Body of pancreas (tissue), 4 donors: ENCODE results near the gene RAD51B. TPM values are rescaled to one million over a fixed set of nuclear protein-coding genes. Genes with fewer than 3 reads are reported as not detected.

Source experiments
- ATAC-seq: fragments of 150-250 bp; one replicate; pipeline ENCODE4 v1.9.1; 2016
- DNase-seq, 4 donors: peaks; one replicate each; pipeline ENCODE4 v3.0.0-alpha.2; 2019
- H3K27ac ChIP-seq, 4 donors: fragments of 200-600 bp; sonication (generic); 1 replicate in 3 of 4; 2 replicates in 1 of 4; pipeline versions ENCODE4 v1.5.1 to v1.6.1; 2016 to 2019; ENCODE audit warnings: mild to moderate bottlenecking in 1 of 4, mixed read lengths in 1 of 4, moderate library complexity in 1 of 4
- H3K27me3 ChIP-seq, 2 donors: fragments of 200-600 bp; sonication (generic); one replicate each; pipeline ENCODE4 v1.6.0; 2016; ENCODE audit warnings: mild to moderate bottlenecking in 1 of 2
- H3K36me3 ChIP-seq, 2 donors: fragments of 200-600 bp; sonication (generic); replicated peaks in 1 of 2; 2 replicates each; pipeline ENCODE4 v1.5.1; 2016; ENCODE audit warnings: low read depth in 2 of 2; ENCODE audit not compliant: insufficient read depth in 1 of 2
- H3K4me1 ChIP-seq: fragments of 200-600 bp; sonication (generic); one replicate; pipeline ENCODE4 v1.6.0; 2016
- H3K4me3 ChIP-seq, 2 donors: fragments of 200-600 bp; sonication (generic); 1 replicate in 1 of 2; 2 replicates in 1 of 2; pipeline ENCODE4 v1.5.1; 2016 to 2019
- H3K9me3 ChIP-seq, 3 donors: fragments of 200-600 bp; sonication (generic); 1 replicate in 2 of 3; 2 replicates in 1 of 3; pipeline ENCODE4 v1.5.1; 2016
- POLR2A ChIP-seq, 3 donors: fragments of 450-650 bp; IDR thresholded peaks; one replicate each; pipeline ENCODE4 v1.6.1; 2016; ENCODE audit warnings: antibody characterized with exemption in 3 of 3, mild to moderate bottlenecking in 2 of 3
- WGBS, 2 donors: methylation state at CpG; one replicate each; pipeline ENCODE4 v1.1.5; 2017; 5-methylcytosine and 5-hydroxymethylcytosine counted together
- intact Hi-C: fragments of 100-400 bp; cut with DNase I; formaldehyde crosslinking; loops from one replicate; pipeline ENCODE4 v1.15.1; 2023
- total RNA-seq, 2 donors: library from RNA; depleted of rRNA; stranded (reverse); fragments of >200 nt; gene quantifications; one replicate each; pipeline ENCODE4 v1.1.0, GENCODE V29; 2016
- TF ChIP-seq, protein P1 (sequence below), 7 experiments: fragments of 450-650 bp in 4 of 7; fragments of 200-600 bp in 3 of 7; sonication (generic) in 3 of 7; IDR thresholded peaks; one replicate each; pipeline ENCODE4 v1.5.1; 2016 to 2019; ENCODE audit warnings: antibody characterized with exemption in 7 of 7

Gene RAD51B
- total RNA-seq, 2 donors from 2014 or later: 12.2 to 29.6 TPM

DNA sequence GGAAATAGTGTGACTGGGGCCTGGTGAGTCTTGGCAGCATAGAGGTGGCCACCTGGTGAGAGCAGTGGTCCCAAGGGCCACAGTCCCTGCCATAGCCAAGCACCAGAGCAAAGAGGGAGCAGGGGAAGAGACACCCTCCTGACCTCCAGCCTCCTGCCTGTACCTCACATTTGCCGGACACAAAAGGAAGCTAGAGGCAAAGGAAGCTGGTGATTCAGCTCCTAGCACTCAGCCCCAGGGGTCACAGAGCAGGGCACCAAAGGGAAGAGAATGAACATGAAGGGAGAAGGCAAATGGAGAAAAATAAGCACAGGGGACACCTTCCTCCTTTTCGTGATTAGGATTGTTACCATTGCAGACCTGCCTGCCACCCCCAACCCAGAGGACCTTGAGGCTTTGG is 756.5 kb downstream of the RAD51B start:
- H3K9me3 ChIP-seq: no peaks in the 10 kb centered on the region
- 73 to 89% methylated on average over 2 of the region's 2 CpGs for WGBS, 2 donors
- peaks cover 36% of the 10 kb centered on the region for H3K4me1 ChIP-seq
- TF ChIP-seq, protein P1, sequence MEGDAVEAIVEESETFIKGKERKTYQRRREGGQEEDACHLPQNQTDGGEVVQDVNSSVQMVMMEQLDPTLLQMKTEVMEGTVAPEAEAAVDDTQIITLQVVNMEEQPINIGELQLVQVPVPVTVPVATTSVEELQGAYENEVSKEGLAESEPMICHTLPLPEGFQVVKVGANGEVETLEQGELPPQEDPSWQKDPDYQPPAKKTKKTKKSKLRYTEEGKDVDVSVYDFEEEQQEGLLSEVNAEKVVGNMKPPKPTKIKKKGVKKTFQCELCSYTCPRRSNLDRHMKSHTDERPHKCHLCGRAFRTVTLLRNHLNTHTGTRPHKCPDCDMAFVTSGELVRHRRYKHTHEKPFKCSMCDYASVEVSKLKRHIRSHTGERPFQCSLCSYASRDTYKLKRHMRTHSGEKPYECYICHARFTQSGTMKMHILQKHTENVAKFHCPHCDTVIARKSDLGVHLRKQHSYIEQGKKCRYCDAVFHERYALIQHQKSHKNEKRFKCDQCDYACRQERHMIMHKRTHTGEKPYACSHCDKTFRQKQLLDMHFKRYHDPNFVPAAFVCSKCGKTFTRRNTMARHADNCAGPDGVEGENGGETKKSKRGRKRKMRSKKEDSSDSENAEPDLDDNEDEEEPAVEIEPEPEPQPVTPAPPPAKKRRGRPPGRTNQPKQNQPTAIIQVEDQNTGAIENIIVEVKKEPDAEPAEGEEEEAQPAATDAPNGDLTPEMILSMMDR (IDR thresholded peaks at IDR 0.05): no peak
- TF ChIP-seq POLR2A (IDR thresholded peaks at IDR 0.05): no peak
- no peaks in the 10 kb centered on the region for H3K27me3 ChIP-seq
- intact Hi-C loops: no loop called here
- DNase-seq (no peak), ATAC-seq (no peak)
- no peak overlapping the region for H3K4me3 ChIP-seq
- H3K36me3 ChIP-seq: no peaks in the 10 kb centered on the region
- H3K27ac ChIP-seq: no peak overlapping the region

DNA sequence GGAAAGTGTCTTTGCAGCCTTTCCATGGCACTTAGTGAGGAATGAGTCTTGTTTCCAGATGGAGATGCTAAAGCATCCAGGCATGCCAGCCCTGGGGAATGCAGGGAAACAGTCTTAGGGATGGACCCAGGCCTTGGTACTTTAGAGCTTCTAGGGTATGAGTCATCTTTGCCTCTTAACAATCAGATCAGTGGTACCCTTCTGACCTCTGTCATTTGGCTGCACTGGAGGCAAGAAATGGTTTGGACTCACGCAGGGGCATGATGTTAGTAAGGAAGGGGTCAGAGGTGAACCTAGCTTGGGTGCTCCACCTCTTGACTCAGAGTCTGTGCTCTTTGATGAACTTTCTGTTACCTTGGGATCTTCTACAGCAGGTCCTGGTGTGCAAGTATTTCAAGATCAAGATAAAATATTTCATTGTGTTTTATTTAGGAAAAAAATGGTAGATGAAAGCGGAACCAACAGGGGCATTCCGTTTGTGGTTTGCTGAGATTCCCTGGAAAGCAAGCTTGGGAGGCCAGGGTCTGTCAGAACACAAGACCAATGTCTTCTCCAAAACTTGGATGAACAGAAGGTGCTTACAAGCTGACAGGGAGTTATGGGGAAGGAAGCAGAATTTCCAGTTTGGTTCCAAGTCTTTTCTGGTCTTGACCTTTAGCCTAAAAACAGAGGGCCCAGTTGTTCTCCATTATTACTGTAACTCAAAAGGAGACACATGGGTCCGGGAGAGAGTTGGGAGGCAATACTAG is 757.1 kb downstream of the RAD51B start:
- Histone ChIP-seq H3K36me3 (no peaks in the 10 kb centered on the region), H3K4me3 (no peak overlapping the region), H3K4me1 (peaks cover 30% of the 10 kb centered on the region), H3K27me3 (no peaks in the 10 kb centered on the region), H3K27ac (peak overlapping the region in 1 of 4 donors; percentile 65), H3K9me3 (no peaks in the 10 kb centered on the region)
- intact Hi-C loops: no loop called here
- ATAC-seq (no peak), DNase-seq (no peak)
- TF ChIP-seq POLR2A (IDR thresholded peaks at IDR 0.05): no peak
- TF ChIP-seq, protein P1 (IDR thresholded peaks at IDR 0.05): no peak
- WGBS, 2 donors: 82 to 86% methylated on average over 4 of the region's 4 CpGs

DNA sequence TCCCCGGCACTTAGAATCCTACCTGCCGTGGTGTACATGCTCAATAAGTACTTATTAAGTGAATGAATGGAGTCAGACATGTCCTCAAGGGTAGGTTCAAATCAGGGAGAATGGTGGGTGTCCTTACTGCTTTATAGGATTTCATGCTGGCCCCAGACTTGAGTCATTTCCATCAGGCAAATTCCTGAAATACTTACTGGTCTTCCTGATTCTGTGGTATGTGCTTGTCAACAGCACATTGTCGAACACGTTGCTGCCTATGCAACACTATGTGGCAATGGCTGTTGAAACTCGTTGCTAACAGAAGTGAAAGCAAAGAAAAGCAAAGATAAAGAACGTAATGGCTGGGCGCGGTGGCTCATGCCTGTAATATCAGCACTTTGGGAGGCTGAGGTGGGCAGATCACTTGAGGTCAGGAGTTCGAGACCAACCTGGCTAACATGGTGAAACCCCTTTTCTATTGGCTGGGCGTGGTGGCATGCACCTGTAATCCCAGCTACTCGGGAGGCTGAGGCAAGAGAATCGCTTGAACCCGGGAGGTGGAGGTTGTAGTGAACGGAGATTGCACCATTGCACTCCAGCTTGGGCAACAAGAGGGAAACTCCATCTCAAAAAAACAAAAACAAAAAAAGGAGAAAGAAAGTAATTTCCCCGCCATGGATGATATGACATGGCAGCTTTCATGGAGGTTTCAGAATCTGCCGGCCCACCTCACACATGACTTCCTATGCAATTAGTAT is 758.4 kb downstream of the RAD51B start:
- WGBS, 2 donors: 74 to 79% methylated on average over 16 of the region's 16 CpGs
- TF ChIP-seq, protein P1 (IDR thresholded peaks at IDR 0.05): no peak
- no peak for TF ChIP-seq POLR2A (IDR thresholded peaks at IDR 0.05)
- Histone ChIP-seq H3K4me1 (peaks cover 22% of the 10 kb centered on the region), H3K27ac (peak overlapping the region in 3 of 4 donors; percentile 45 to 65 (median 50)), H3K27me3 (no peaks in the 10 kb centered on the region), H3K4me3 (no peak overlapping the region), H3K9me3 (no peaks in the 10 kb centered on the region), H3K36me3 (no peaks in the 10 kb centered on the region)
- intact Hi-C loops: no loop called here
- peak; percentile 80 for ATAC-seq
- peak; percentile 41 to 87 (median 56) for DNase-seq

DNA sequence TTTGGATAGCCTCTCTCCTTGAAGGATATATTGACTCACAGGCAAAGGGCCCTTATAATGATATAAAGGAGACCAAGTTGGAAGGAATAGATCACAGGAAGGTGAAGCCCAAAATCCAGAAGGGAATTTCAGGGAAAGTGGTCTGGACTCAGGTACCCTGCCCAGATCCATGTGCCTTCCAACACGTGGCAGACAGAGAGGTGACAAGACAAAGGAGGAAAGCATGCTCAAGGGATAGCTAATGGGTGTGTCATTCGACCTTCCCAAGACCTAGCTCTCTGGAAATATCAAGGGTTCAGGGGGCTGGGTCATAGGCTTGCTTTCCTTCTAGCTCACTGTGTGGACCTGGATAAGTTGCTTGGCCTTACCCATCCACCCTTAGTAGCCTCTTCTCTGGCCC is 759.0 kb downstream of the RAD51B start:
- no peaks in the 10 kb centered on the region for H3K9me3 ChIP-seq
- peaks cover 28% of the 10 kb centered on the region for H3K4me1 ChIP-seq
- TF ChIP-seq, protein P1 (IDR thresholded peaks at IDR 0.05): no peak
- no peak for TF ChIP-seq POLR2A (IDR thresholded peaks at IDR 0.05)
- no peak overlapping the region for H3K4me3 ChIP-seq
- no peak for ATAC-seq
- WGBS, 2 donors: 80 to 81% methylated on average over 2 of the region's 2 CpGs
- H3K27me3 ChIP-seq: no peaks in the 10 kb centered on the region
- intact Hi-C loops: no loop called here
- no peaks in the 10 kb centered on the region for H3K36me3 ChIP-seq
- peak overlapping the region in 2 of 4 donors; percentile 45 to 65 for H3K27ac ChIP-seq
- no peak for DNase-seq
